ENCODE results near the gene PCDHGC4. TPM values are rescaled to one million over a fixed set of nuclear protein-coding genes. Genes with fewer than 3 reads are reported as not detected.
A peak's percentile ranks its signal among the peaks of the same experiment; 100 is the strongest.

The PCDHGC4 gene
- total and polyA plus RNA-seq, 2 experiments from 2014 or later = 0.35 to 1.5 TPM

DNA sequence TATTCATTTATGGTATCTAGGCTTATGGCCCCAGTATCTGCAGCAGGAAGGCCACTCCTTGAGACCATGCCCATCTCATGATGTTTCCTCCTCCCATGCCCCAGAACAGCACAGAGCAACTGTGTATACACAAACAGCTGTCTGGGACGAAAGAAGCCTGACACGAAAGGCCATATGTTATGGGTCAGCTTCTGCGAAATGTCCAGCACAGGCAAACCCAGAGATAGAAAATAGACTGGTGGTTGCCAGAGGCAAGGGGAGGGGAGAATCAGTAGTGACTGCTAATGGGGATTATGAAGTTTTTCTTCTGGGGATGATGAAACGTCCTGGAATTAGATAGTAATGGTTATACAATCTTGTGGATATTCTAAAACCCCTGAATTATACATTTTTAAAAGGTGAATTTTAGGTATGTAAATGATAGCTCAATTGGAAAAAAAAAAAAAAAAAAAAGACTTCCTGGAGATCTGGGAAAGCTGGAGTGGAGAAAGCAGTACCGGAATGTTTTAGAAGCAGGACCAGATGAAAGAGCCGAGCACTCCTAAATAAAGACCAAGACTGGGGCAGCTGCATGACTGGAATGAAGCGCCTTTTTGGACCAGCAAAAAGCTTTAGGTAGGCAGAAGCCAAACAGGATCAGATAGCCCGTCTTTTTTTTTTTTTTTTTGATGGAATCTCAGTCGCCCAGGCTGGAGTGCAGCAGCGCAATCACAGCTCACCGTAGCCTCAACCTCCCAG is 33.2 kb downstream of the PCDHGC4 start:
- TF ChIP-seq EZH2phosphoT487 (IDR thresholded peaks at IDR 0.05; ENCODE audit: low read depth, severe bottlenecking, unreplicated experiment) (no peak), EZH2 (IDR thresholded peaks at IDR 0.05; ENCODE audit: borderline replicate concordance) (no peak)
- TF ChIP-seq, protein P1, sequence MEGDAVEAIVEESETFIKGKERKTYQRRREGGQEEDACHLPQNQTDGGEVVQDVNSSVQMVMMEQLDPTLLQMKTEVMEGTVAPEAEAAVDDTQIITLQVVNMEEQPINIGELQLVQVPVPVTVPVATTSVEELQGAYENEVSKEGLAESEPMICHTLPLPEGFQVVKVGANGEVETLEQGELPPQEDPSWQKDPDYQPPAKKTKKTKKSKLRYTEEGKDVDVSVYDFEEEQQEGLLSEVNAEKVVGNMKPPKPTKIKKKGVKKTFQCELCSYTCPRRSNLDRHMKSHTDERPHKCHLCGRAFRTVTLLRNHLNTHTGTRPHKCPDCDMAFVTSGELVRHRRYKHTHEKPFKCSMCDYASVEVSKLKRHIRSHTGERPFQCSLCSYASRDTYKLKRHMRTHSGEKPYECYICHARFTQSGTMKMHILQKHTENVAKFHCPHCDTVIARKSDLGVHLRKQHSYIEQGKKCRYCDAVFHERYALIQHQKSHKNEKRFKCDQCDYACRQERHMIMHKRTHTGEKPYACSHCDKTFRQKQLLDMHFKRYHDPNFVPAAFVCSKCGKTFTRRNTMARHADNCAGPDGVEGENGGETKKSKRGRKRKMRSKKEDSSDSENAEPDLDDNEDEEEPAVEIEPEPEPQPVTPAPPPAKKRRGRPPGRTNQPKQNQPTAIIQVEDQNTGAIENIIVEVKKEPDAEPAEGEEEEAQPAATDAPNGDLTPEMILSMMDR (IDR thresholded peaks at IDR 0.05; ENCODE audit: poor library complexity) = no peak
- WGBS (ENCODE audit: low lambda C conversion rate, missing lambda C conversion rate) = 65% methylated on average over 11 of the region's 11 CpGs

GRCh38 chr5:141518618-141519015 is 33.8 kb downstream of the PCDHGC4 start:
- Histone ChIP-seq H4K20me1 (ENCODE audit: insufficient read depth, poor library complexity, severe bottlenecking) (no peaks in the 10 kb centered on the region), H3K4me1 (ENCODE audit: insufficient read depth) (peaks cover 33% of the 10 kb centered on the region), H2AFZ (no peak overlapping the region), H3K36me3 (replicated peaks; ENCODE audit: insufficient read depth, low read depth) (no peaks in the 10 kb centered on the region), H3K27ac (peak overlapping the region; percentile 48), H3K9me2 (replicated peaks; ENCODE audit: insufficient read depth) (no peaks in the 10 kb centered on the region), H3K4me3 (no peak overlapping the region), H3K9me3 (ENCODE audit: low read depth) (no peaks in the 10 kb centered on the region), H3K27me3 (no peaks in the 10 kb centered on the region), H3K79me2 (peaks cover 4% of the 10 kb centered on the region), H3K4me2 (no peak overlapping the region)
- WGBS (ENCODE audit: low lambda C conversion rate, missing lambda C conversion rate) = 100% methylated on average over 1 of the region's 1 CpG
- TF ChIP-seq EZH2 (IDR thresholded peaks at IDR 0.05; ENCODE audit: borderline replicate concordance) = no peak
- no peak for TF ChIP-seq EZH2phosphoT487 (IDR thresholded peaks at IDR 0.05; ENCODE audit: low read depth, severe bottlenecking, unreplicated experiment)
- TF ChIP-seq, protein P1 (IDR thresholded peaks at IDR 0.05; ENCODE audit: poor library complexity) = no peak
- no peak for DNase-seq (ENCODE audit: low spot score)

More for the DNA sequence above, 33.2 kb downstream of the PCDHGC4 start:
- H3K4me2 ChIP-seq = no peak overlapping the region
- no peaks in the 10 kb centered on the region for H3K79me2 ChIP-seq
- peaks cover 38% of the 10 kb centered on the region for H3K4me1 ChIP-seq (ENCODE audit: insufficient read depth)
- no peak overlapping the region for H2AFZ ChIP-seq
- DNase-seq (ENCODE audit: low spot score) = no peak
- no peaks in the 10 kb centered on the region for H3K36me3 ChIP-seq (replicated peaks; ENCODE audit: insufficient read depth, low read depth)
- H4K20me1 ChIP-seq (ENCODE audit: insufficient read depth, poor library complexity, severe bottlenecking) = no peaks in the 10 kb centered on the region
- H3K27ac ChIP-seq = peak overlapping the region; percentile 48
- H3K9me3 ChIP-seq (ENCODE audit: low read depth) = no peaks in the 10 kb centered on the region
- no peaks in the 10 kb centered on the region for H3K27me3 ChIP-seq
- H3K4me3 ChIP-seq = no peak overlapping the region
- H3K9me2 ChIP-seq (replicated peaks; ENCODE audit: insufficient read depth) = no peaks in the 10 kb centered on the region

- DNase-seq (ENCODE audit: low spot score) = no peak
- no peaks in the 10 kb centered on the region for H3K36me3 ChIP-seq (replicated peaks; ENCODE audit: insufficient read depth, low read depth)
- 88% methylated on average over 3 of the region's 3 CpGs for WGBS (ENCODE audit: low lambda C conversion rate, missing lambda C conversion rate)
- peak overlapping the region; percentile 87 for H3K27ac ChIP-seq
- no peaks in the 10 kb centered on the region for H3K9me2 ChIP-seq (replicated peaks; ENCODE audit: insufficient read depth)
- H4K20me1 ChIP-seq (ENCODE audit: insufficient read depth, poor library complexity, severe bottlenecking) = no peaks in the 10 kb centered on the region
- no peaks in the 10 kb centered on the region for H3K9me3 ChIP-seq (ENCODE audit: low read depth)
- H2AFZ ChIP-seq = no peak overlapping the region
- no peaks in the 10 kb centered on the region for H3K27me3 ChIP-seq
- no peak overlapping the region for H3K4me3 ChIP-seq
- TF ChIP-seq, protein P1 (IDR thresholded peaks at IDR 0.05; ENCODE audit: poor library complexity) = no peak
- TF ChIP-seq EZH2phosphoT487 (IDR thresholded peaks at IDR 0.05; ENCODE audit: low read depth, severe bottlenecking, unreplicated experiment) (no peak), EZH2 (IDR thresholded peaks at IDR 0.05; ENCODE audit: borderline replicate concordance) (no peak)
- H3K79me2 ChIP-seq = peaks cover 4% of the 10 kb centered on the region
- peaks cover 31% of the 10 kb centered on the region for H3K4me1 ChIP-seq (ENCODE audit: insufficient read depth)
- no peak overlapping the region for H3K4me2 ChIP-seq
These were observed 35.1 kb downstream of the PCDHGC4 start for GRCh38 chr5:141519605-141520565.
